ENCODE data around the gene JPT2.

JPT2 gene

DNA sequence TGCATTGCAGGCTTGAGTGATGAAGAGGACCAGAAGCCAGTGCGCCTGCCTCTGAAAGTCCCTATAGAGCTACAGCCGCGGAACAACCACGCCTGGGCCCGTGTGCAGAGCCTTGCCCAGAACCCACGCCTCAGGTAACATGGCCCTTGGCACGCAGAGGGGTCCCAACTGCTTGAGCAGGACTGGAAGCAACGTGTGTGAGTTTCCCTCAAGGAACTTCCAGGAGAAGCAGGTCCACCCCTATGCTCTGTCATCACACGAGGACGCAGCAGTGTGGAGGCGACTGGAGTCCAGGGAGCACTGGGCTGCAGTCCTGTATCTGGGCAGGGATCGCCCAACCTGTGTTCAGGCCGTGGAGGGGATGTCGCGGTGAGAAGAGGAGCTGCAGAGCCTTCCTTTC is 25.1 kb upstream of the JPT2 start:
- no peak for DNase-seq (ENCODE audit: low spot score)

GRCh38 chr16:1654505-1655268 is 23.4 kb upstream of the JPT2 start:
- DNase-seq (ENCODE audit: low spot score), result no peak

DNA sequence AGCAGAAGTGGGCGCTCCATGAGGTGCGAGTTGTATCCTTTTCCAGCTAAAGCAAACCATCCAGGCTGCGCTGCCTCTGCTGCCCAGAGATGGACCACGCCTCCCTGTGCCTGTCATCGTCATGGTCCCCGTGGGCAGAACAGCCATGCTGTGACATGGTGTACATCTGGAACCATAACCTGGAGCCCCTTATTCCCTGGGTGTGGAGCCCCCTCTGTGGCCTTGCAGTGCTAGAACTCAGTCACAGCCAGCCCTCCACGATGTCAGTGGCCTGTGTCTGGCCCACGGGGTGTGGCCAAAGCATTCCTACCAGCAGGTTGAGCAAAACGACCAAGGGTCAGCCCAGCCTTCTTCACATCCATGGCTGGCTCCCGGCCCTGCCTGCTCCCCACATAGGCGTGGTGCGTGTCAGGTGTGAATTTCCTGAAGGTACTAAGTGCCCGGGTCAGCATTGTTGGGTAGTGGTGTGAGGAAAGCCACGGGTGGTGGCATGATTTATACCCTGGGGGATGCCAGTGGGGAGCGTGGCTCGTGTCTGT is 22.7 kb upstream of the JPT2 start:
- no peak for DNase-seq (ENCODE audit: low spot score)

DNA sequence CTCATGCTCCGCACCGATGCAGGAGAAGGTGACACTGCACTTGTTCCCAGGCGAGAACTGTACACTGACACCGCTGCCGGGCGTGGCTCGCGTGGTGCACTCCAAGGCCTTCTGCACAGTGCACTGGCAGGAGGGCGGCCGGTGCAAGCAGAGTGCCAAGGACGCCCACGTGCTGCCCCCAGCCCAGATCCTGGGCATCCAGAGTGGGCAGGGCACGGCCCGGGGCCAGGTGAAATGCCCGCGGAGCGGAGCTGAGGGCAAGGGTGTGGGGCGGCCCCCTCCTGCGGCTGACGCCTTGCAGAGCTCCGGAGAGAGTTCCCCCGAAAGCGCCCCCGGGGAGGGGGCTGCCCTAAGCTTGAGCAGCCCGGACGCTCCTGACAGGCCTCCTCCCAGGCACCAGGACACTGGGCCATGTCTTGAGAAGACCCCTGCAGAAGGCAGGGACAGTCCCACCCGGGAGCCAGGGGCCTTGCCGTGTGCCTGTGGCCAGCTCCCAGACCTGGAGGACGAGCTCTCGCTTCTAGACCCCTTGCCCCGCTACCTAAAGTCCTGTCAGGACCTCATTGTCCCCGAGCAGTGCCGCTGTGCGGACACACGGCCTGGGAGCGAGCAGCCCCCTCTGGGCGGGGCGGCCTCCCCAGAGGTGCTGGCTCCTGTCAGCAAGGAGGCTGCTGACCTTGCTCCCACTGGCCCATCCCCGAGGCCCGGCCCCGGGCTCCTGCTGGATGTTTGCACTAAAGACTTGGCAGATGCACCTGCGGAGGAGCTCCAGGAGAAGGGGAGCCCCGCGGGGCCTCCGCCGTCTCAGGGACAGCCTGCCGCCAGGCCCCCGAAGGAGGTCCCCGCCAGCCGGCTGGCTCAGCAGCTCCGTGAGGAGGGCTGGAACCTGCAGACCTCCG is 21.9 kb upstream of the JPT2 start:
- no peak for DNase-seq (ENCODE audit: low spot score)

DNA sequence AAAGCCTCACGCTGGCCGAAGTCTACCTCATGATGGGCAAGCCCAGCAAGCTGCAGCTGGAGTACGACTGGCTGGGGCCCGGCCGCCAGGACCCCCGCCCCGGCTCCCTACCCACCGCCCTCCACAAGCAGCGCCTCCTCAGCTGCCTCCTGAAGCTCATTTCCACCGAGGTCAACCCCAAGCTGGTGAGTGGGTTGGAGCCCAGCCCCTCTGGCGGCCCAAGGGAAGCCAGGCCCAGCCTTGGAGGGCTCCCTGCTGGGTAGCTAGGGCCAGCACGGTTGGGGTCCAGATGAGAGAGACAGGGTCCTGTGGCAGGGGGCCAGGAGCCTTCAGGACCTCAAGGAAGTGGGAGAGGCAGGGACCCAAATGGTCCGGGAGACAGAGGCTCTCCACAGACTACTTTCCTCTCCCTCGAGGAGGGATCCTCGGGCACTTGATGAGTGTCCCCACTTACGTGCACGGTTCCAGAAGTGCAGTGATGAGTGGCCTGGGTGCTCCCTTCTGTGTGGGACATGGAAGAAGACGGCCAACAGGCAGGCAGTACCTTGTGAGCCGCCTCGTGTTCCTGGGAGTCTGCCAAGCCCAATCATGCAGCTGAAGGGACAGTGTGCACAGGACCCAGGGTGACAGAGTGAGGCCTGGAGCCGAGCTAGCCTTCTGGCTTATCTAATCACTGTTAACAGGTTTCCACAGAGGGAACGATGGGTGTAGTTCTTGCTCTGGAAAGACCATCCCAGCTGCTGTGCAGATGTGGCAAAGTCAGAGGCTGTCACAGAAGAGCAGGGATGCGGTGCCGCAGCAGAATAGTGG is 21.1 kb upstream of the JPT2 start:
- DNase-seq (ENCODE audit: low spot score), result no peak

GRCh38 chr16:1657841-1658240 is 20.2 kb upstream of the JPT2 start:
- no peak for DNase-seq (ENCODE audit: low spot score)

DNA sequence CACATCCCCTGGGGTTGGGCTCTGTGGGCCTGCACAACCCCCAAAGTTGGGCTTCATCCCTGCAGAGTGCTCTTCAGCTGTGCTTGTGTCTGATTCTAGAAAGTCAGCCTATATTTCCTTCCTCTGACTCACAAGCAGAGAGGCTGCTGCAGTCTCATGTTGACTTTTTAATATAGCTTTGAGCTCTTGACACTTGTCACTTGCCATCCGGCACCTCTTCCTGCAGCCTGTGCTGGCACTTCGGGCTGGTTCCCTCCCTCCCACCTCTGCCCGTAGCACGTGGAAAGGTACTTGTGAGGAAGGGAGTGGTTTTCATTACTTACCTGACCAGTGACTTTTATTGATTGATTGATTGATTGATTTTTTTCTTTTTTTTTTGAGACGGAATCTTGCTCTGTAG is 19.0 kb upstream of the JPT2 start:
- DNase-seq (ENCODE audit: low spot score), result no peak

DNA sequence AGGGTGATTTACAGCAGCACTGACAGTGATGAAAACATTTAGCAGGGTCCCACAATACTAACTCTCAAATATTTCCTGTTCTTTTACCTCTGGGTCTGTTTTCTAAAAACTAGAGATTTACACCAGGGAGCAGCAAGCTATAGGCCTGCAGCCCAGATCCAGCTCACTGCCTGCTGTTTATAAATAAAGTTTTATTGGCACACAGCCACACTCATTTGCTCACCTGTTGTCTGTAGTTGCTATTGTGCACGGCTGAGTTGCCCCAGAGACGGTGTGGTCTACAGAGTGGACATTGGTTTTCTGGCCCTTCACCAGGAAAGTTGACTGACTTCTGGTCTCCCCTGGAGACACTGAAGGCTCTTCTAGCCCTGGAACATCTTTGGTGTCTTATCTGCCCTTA is 16.3 kb upstream of the JPT2 start:
- no peak for DNase-seq (ENCODE audit: low spot score)

DNA sequence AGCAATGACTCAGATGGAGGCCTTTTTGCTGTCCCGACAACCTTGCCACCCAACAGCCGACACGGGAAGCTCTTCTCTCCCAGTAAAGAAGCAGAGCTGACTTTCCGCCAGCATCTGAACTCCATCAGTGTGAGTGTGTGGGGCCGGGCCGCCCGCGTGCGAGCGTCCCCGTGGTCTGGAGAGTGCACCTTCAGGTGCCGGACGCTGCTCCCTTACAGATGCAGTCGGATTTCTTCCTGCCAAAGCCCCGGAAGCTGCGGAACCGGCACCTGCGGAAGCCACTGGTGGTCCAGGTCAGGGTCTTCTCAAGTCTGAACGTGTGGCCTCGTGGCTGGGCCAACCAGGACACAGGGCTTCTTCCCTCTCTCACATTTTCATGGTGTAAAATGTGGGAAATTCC is 15.5 kb upstream of the JPT2 start:
- no peak for DNase-seq (ENCODE audit: low spot score)

DNA sequence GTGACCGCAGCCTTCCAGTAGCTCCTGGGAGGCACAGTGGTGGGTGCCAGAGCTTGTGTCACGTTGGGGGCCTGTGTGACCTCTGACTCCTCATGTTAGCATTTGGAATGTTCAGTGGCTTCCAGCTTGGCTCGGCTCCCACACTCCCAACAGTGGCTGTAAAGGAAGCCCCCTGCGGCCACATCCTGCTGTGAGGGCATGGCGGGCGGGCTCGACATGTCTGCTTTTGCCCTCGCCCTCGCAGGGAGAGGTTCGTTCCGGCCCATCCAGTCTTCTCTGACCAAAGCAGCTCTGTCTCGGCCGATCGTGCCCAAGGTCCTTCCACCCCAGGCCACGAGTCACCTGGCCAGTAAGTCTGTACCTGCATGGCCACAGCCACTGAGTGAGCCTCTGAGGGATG is 12.2 kb upstream of the JPT2 start:
- no peak for DNase-seq (ENCODE audit: low spot score)

- no peak for DNase-seq (ENCODE audit: low spot score)
Measured at GRCh38 chr16:1666316-1666715, 11.8 kb upstream of the JPT2 start.

DNA sequence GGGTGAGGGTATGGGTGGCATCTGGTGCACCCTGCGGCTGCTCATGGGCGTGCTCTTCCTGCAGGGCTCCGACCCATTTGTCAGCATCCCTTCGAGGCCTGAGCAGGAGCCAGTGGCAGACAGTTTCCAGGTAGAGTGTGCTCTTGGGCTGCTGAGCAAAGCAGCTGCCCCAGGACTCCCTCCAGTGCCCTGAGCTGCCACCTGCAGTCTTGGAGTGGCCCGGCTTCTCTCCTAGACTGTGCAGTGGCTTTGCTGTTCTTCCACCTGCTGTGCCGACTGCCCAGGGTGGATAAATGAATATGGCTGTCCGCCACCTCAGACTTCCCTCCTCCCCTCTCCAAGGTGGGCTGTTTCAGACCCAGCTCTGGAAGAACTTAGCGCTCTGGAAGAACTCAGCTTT is 10.8 kb upstream of the JPT2 start:
- DNase-seq (ENCODE audit: low spot score), result no peak

GRCh38 chr16:1667916-1668315 is 10.2 kb upstream of the JPT2 start:
- no peak for DNase-seq (ENCODE audit: low spot score)

DNA sequence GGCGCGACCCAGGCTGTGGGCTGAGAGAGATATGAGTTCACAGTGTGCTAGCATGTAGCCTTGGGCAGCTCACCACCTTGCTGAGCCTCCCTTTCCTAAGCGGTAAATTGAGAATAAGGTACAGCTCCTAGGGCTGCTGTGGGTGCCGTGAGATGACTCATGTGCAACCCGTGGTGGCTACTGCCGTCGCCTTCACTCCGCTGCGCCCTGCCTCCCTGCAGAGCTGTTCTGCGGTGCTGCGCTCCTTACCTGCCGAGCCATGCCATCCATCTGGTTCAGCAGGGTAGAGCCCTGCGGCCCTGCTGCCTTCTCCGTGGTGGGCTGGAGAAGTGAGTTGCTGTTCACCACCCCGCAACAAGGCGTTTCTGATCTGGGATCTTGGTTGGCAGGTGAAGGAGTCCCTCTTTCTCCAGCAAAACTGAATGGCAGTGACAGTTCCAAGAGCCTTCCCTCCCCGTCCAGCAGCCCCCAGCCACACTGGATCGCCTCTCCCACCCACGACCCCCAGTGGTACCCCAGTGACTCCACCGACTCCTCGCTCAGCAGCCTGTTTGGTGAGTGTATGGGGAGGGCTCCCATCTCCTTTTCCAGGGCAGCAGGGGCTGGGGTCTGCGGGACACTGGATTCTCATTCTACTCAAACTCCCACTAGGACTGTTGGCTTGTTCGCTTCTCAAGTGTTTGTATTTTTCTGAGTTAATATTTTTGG is 9.3 kb upstream of the JPT2 start:
- DNase-seq (ENCODE audit: low spot score), result no peak

- DNase-seq (ENCODE audit: low spot score), result no peak
Measured at GRCh38 chr16:1669698-1670097, 8.4 kb upstream of the JPT2 start.

DNA sequence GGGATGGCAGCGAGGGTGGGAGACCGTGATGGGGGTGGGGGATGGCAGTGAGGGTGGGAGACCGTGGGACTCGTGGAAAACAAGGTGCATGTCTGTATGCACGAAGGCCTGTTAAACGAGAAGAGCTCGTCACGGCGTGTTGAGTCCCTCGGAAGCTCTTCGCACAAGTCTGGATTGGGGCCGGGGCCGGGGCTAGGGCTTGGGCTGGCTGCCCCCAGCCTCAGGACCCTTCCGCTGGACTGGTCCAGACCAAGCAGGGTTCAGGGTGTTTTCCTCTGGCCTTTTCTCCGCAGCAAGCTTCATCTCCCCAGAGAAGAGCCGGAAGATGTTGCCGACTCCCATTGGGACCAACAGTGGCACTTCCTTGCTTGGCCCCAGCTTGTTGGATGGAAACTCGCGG is 7.7 kb upstream of the JPT2 start:
- no peak for DNase-seq (ENCODE audit: low spot score)

GRCh38 chr16:1670866-1671265 is 7.2 kb upstream of the JPT2 start:
- DNase-seq (ENCODE audit: low spot score), result no peak

GRCh38 chr16:1673424-1674151 is 4.5 kb upstream of the JPT2 start:
- no peak for DNase-seq (ENCODE audit: low spot score)

GRCh38 chr16:1674306-1674705 is 3.8 kb upstream of the JPT2 start:
- DNase-seq (ENCODE audit: low spot score), result no peak

DNA sequence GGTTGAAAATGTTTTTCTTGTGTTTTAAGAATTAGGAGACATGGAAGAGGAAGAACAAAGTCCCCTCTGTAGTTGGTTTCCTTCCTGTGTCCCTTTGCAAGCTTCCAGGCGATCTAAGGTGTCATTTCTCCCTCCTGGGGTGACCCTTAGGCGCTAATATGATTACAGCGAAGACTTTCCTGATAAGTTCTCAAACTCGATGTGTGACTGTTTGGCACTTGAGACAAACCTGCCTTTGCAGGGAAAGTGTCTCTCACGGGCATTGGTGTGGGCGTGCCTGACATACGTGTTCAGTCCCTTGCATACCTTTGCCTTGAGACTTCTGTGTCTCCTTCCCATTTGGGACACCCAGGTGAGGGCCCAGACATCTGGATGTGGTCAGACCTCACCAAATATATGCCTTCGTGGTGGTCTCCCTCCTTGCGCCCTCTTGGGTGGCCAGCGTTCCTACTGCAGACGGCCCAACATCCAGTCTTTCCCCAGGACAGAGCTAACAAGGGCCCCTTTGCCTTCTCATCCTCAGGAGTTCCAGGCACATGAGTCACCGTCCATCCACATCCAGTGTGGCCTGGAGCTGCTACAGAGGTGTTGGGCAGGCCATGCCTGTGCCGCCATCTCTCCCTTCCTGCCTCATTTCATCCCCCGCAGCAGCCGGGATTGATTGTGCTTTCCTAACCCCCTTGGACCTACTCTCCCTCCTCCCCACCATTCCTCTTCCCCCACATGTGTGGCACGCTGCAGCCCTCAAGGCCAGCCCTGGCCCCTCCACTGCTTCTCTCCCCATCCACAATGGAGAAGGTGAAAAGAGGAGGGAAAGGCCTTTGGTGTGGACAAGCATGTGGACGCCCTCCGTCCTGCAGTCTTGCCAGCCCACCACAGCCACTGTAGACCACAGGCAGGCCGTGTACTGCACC is 3.1 kb upstream of the JPT2 start:
- DNase-seq (ENCODE audit: low spot score), result no peak

Measured in iPS-NIHi11 (cell line).